Measurements from ENCODE around the gene RXRA.
A peak's percentile ranks its signal among the peaks of the same experiment; 100 is the strongest.

The RXRA gene

GRCh38 chr9:134456756-134457305, 130.6 kb downstream of the RXRA start:
- DNase-seq, result no peak

DNA sequence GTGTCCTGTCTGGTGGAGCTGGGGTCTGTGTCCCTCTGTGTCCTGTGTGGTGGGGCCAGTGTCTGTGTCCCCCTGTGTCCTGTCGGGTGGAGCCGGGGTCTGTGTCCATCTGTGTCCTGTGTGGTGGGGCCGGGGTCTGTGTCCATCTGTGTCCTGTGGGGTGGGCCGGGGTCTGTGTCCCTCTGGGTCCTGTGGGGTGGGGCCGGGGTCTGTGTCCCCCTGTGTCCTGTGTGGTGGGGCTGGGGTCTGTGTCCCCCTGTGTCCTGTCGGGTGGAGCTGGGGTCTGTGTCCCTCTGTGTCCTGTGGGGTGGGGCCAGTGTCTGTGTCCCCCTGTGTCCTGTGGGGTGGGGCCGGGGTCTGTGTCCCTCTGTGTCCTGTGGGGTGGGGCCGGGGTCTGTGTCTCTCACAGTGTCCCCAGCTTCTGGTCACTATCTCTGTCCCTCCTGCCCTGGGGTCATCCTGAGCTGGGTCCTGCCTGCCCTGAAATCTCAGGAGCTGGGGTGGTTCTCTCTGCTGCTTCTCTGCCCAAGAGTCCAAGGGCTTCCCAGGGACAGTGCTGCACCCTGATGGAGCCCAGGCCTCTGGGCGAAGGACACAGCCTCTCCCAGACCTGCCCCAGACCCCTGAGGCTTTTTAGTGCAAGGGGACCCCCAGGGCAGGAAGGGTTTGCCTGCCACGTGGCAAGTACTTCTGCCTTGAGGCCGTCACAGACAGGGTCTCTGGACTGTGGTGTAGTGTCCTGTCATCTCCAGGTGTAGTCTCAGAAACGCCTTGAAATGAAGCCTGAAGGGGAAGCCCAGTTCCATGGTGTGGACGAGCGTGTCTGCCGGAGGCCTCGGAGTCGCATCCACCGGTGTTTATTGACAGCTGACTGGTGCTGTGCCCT, 131.3 kb downstream of the RXRA start:
- DNase-seq, result no peak

DNA sequence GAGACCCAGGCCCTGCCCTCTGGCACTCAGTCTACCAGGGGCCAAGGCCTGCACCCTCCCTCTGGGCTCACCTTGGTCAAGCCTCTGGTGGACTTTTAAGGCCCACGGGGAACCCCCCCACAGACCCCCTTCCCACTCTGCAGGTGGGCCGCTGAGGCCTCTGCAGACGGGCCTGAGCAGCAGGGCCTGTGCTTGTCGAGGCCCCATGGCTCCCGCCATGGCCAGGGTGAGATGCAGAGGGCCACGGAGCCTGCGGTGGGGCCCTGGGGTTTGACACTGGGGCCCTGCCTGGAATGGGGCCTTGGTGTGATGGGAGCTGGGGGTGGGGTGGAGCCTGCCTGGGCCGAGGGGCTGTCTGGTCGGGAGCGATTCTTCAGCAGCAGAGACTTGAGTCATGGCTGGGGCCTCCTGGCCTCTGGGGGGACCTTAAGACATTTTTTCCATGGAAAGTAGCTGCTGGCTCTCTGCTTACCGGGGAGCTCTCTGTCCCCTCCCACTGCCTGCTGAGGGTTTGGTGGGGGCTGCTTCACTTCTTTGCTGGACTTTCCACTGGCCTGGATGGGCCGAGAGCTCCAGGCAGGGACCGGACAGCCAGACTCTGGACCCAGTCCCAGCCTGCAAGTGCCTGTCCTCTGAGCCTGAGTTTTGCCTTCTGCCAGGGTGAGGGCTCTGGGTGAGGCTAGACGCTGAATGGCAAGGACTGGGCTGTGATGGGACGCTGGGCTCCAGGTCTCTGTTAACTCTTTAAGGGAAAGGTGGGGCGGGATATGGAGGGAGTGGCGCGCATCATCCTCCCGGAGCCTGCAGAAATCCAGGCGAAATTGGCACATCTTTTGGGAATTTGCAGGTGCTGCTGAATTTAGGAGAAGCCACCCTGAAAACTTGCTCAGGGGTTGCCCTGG, 132.2 kb downstream of the RXRA start:
- no peak for DNase-seq

DNA sequence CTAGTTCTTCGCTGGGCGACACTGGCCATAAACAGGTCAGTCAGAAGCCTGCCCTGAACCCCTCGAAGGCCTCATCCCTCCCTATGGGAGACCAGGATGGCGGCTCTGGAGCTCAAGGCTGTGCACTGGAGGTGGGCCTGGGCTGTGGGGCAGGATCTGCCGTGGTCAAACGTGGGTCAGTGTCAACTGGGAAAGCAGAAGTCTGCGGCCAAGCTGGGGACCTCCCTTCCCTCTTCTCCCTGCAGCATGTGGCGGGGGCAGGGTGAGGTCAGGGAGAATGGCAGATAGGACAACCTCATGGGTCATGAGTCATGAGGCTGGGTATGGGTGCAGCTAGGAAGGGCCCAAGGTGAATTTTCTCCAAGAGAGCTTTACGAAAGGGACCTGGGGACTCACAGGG, 132.9 kb downstream of the RXRA start:
- no peak for DNase-seq

DNA sequence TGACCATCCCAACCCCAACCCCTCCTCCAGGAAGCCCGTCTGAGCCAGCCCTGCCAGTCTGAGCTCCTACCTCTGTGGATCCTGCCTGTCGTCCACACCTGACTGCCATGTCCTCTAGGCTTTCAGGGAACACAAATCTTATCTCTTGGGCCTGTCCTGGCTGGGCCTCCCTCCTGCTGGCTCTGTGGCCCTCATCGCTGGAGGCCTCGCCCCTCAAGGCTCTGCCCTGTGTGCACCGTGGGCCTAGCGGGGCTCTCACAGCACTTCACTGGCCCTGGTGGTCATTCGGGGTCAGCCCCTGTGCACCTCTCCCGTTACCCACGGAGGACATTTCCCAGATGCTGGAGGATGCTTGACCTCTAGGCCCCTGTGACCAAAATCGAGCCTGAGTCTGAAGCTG, 133.3 kb downstream of the RXRA start:
- DNase-seq, result no peak

- DNase-seq, result no peak
These were observed 134.0 kb downstream of the RXRA start for GRCh38 chr9:134460206-134460605.

DNA sequence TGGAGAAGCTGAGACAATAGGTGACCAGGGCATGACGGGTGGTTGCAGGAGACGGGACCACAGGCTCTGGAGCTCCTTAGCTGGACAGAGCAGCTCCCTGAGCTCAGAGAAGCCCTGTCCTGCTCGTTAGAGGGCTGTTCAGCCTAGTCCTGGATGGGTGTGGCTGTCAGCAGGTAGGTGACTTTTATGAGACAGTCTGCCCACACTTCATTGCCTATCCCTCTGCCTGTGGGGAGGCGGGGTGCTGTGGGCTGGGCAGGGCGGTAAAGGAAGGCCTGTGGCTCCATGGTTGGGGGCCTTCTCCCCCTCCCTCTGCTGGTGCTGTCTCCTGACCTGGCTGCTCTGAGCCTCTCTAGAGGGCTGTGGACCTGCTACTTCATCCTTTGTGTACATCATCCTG, 134.6 kb downstream of the RXRA start:
- DNase-seq, result no peak

DNA sequence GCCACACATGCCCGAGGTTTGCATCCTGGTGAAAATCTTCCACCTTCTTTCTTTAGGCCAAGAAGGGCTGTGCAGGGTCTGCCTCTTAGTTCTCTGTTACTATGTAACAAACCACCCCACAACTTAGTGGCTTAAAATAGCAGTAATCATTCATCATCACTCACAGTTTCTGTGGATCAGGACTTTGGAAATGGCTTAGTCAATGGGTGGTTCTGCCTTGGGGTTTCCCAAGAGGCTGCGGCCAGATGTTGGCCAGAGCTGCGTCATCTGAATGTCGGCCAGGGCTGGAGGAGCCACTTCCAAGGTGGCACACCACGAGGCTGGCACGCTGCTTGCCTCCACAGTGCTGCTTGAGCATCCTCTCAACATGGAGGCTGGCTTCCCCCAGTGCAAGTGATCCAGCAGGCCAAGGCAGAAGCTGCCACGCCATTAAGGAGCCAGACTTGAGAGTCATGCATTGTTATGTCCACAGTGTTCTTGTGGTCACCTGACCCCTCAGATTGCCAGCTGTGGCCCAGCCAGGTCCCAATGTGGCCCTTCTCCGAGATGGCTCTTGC, 135.2 kb downstream of the RXRA start:
- DNase-seq, result no peak

GRCh38 chr9:134462318-134462717, 136.1 kb downstream of the RXRA start:
- no peak for DNase-seq

GRCh38 chr9:134463280-134463679, 137.0 kb downstream of the RXRA start:
- no peak for DNase-seq

DNA sequence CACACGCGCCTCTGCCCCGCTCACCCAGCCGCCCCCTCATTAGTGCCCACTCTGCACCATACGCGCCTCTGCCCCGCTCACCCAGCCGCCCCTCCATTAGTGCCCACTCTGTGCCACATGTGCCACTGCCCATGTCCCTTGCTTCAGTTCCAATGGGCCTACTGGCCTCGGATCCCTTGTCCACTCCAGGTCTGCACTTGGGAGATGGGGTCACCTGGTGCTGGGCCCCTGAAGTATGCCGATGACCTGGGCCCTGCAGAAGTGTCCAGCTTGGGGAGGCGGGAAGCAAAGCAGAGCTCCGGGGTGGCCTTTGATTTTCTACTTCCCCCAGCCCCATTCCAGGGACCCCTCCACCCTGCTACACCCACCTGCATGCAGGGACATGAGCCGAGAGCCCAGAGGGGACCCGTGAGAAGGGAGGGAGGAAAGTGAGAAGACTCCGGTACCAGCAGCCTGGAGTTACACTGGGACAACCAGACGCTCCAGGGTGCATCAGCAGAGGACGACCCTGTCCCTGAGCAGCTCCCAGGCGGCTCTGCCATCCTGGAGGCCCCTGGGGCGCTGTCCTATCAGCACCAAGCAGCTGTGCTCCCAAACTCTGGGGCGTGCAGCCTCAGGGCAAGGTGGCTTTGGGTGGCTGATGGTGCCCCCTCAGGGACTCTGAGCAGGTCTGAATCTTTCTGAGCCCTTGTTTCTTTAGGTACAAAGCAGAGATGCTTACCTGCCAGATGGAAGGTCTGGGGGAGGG, 140.8 kb downstream of the RXRA start:
- DNase-seq, result no peak

GRCh38 chr9:134468358-134468757, 142.1 kb downstream of the RXRA start:
- no peak for DNase-seq

DNA sequence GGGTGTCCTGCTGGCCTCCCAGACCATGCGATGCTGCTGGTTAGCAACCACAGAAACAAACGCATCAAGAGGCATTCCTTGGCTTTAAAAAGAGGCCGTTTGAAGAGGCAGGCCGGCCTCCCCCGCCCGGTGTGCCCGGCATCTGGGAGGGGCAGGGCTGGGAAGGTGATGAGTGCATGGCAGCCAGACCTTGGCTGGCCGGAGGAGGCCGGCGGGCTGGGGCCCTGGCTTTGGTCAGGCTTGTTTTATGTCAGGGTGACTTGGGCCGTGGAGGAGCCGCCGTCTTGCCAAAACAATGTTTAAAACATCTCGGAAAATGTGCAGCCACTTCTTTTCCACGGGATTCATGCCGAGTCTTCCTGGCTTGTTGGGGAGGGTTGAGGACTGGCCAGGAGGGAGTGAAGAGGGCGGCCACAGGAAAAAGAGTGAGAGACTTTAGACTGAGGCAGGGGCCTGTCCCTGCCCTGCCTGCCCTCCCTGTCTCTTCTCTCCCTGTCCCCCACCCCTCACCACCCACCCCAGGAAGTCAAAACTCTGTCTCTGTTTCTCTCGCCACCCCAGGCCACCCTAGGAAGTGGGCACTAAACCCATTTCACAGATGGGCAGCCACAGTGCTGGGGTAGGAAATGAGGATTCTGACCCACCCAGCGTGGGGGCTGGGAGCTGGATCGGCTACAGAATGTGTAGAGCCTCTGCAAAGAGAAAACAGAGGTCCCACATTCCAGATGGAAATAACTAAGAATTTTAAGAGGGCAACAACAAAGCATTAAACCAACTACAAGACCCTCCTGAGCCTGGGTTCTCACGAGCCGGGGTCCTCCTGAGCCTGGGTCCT, 143.0 kb downstream of the RXRA start:
- DNase-seq, result no peak

DNA sequence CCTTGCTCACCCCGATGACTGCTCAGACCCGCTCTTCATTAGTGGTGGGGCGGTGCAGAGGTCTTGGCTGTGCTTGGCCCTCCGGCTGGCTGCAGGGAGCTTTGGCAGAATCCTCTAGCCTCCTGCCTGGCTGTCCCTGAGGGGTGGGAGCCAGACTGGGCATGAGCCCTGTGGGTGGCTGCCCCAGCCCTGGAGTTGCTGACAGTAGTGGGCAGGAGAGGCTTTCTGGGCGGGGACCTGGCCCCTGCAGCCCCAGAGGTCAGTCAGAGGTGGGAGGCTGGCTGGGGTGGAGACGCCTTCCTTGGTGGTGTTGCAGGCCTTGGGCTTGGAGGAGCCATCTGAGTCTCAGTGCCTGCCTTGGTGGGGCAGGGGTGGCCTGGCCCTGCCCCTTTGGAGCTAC, 146.0 kb downstream of the RXRA start:
- no peak for DNase-seq

DNA sequence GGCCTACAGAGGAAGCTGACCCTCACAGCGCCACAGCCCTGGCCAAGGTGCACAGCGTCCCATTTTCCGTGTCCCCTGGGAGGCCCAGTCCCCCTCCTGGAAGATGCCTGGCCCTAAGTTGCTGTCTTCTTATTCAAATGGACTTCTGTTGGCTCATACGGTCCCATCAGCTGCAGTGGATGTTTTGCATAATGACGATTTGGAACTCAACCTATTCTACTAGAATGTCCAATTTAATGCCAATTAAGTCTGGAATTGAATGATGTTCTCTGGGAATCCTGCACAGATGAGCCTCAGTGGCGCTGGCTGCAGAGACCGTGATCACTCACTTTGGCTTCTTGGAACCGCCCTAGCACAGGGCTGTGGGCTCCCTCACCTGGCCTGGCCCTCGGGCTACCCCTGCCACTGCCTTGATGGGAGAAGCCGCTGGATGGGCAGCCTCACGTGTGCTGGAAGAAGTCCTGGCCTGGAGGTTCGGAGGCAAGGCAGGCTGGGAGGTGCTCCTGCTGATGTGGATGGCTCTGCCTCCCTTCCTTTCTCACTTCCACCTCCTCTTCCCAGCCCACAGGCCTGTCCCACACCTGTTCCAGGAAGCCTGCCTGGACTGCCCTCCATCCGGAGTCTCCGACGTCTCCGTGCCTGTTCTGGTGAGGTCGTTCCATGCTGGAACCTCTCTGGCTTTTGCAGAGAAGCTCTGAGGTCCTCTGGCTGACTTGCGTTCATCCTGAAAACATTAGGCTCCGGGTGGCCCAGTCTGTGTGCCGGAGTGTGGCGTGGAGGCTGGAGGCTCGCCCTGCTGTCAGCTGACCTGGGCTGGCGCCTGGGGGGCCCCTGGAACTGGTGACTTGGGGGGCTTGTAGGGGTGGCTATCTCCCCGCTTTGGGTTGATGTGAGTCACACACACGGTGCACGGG, 147.1 kb downstream of the RXRA start:
- DNase-seq, result no peak

DNA sequence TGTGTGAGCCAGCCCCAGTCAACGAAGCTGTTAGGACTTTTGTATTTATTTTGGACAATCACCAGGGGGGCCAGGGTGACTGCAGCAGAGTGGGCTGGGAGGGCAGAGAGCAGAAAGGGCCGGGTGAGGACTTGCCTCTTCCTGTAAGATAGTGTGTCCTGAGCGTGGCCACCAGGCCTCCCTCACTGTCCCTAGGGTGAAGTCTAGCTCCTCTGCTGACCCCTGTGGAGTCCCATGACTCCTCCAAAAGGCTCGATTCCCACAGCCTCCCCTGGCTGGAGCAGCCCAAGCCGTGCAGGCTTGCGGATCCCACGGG, 147.8 kb downstream of the RXRA start:
- no peak for DNase-seq

GRCh38 chr9:134475011-134475790, 148.9 kb downstream of the RXRA start:
- peak; percentile 37 for DNase-seq

- DNase-seq, result no peak
These were observed 150.2 kb downstream of the RXRA start for GRCh38 chr9:134476272-134476941.

DNA sequence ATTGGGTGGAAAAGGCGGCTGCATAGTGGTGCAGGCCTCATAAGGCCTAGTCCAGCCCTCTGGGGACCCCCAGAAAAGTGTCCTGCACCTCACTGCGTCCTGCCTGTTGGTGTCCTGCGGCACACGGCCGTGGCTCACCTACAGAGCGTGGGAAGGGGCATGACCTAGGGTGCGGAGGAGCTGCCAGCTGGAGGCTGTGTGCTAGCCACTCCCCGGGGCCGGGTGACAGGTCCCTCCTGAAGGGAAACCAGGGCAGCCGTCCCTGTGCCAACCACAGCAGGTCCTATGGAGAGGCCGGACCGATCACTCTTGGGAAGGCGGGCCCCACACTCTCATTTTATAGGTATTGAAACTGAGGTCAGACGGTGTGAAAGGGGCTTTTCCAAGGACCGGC, 150.7 kb downstream of the RXRA start:
- no peak for DNase-seq
